Ureter (tissue), 1 donor: ENCODE data around the gene ADCY2. TPM values are rescaled to one million over a fixed set of nuclear protein-coding genes. Genes with fewer than 3 reads are reported as not detected.
A peak's percentile ranks its signal among the peaks of the same experiment; 100 is the strongest.

Experiments
- DNase-seq: peaks from one replicate; pipeline ENCODE4 v3.0.0-alpha.2; 2020; ENCODE audit warnings: low spot score
- total RNA-seq: library from RNA; stranded (reverse); gene quantifications from one replicate; pipeline ENCODE4 v1.2.4, GENCODE V29; 2023
- donor health status: DM: yes; HTN: yes; CAD: no.

The ADCY2 gene
- total RNA-seq, 1 donor from 2014 or later: 13.1 TPM

GRCh38 chr5:7828269-7828668 is 432.3 kb downstream of the ADCY2 start:
- DNase-seq: no peak

GRCh38 chr5:7834982-7835381 is 439.0 kb downstream of the ADCY2 start:
- DNase-seq: no peak

- DNase-seq: no peak
Observed at GRCh38 chr5:7837403-7837802, 441.5 kb downstream of the ADCY2 start.

- no peak for DNase-seq
Observed at GRCh38 chr5:7842531-7842930, 446.6 kb downstream of the ADCY2 start.

- no peak for DNase-seq
Observed at GRCh38 chr5:7844901-7845300, 449.0 kb downstream of the ADCY2 start.

- DNase-seq: no peak
Observed at GRCh38 chr5:7845557-7845956, 449.6 kb downstream of the ADCY2 start.

GRCh38 chr5:7846327-7846726 is 450.4 kb downstream of the ADCY2 start:
- no peak for DNase-seq

- DNase-seq: no peak
Observed at GRCh38 chr5:7848296-7848695, 452.4 kb downstream of the ADCY2 start.

GRCh38 chr5:7849681-7850394 is 453.9 kb downstream of the ADCY2 start:
- DNase-seq: no peak

- peak; percentile 52 for DNase-seq
Observed at GRCh38 chr5:7850395-7851239, 454.7 kb downstream of the ADCY2 start, which contains the start of gene CFAP90. TSS of gene CFAP90 (minus strand) at chr5:7851133. CDS start at chr5:7851021, 112 bp downstream.

GRCh38 chr5:7851240-7851592 is 455.3 kb downstream of the ADCY2 start:
- no peak for DNase-seq

GRCh38 chr5:7851617-7852289 is 455.8 kb downstream of the ADCY2 start:
- peak; percentile 47 for DNase-seq

GRCh38 chr5:7852542-7852941 is 456.6 kb downstream of the ADCY2 start:
- DNase-seq: no peak

- DNase-seq: no peak
Observed at GRCh38 chr5:7852988-7853387, 457.1 kb downstream of the ADCY2 start.

GRCh38 chr5:7855611-7856010 is 459.7 kb downstream of the ADCY2 start:
- no peak for DNase-seq

- no peak for DNase-seq
Observed at GRCh38 chr5:7856855-7857254, 460.9 kb downstream of the ADCY2 start.

GRCh38 chr5:7857361-7857760 is 461.4 kb downstream of the ADCY2 start:
- DNase-seq: no peak

GRCh38 chr5:7857926-7858632 is 462.1 kb downstream of the ADCY2 start:
- no peak for DNase-seq

GRCh38 chr5:7866196-7866595 is 470.3 kb downstream of the ADCY2 start:
- no peak for DNase-seq

GRCh38 chr5:7867260-7867659 is 471.3 kb downstream of the ADCY2 start:
- no peak for DNase-seq

- DNase-seq: no peak
Observed at GRCh38 chr5:7868427-7868772, 472.5 kb downstream of the ADCY2 start.
